Ammon's horn (tissue), 1 donor: ENCODE measurements around the gene ASH1L.
A peak's percentile ranks its signal among the peaks of the same experiment; 100 is the strongest.

ENCODE experiments used
- DNase-seq: peaks from one replicate; pipeline ENCODE4 v3.0.0-alpha.2; 2016; ENCODE audit warnings: low spot score

ASH1L gene

GRCh38 chr1:155326020-155326526, 236.5 kb downstream of the ASH1L start:
- no peak for DNase-seq

- no peak for DNase-seq
Observed at GRCh38 chr1:155325603-155325893, 237.1 kb downstream of the ASH1L start.

GRCh38 chr1:155324717-155325602, 237.6 kb downstream of the ASH1L start:
- DNase-seq: peak; percentile 33

GRCh38 chr1:155324037-155324716, 238.4 kb downstream of the ASH1L start:
- peak; percentile 97 for DNase-seq

GRCh38 chr1:155323729-155324036, 238.9 kb downstream of the ASH1L start:
- DNase-seq: peak; percentile 80

GRCh38 chr1:155322953-155323728, 239.5 kb downstream of the ASH1L start:
- DNase-seq: peak; percentile 84

GRCh38 chr1:155322571-155322952, 240.0 kb downstream of the ASH1L start:
- DNase-seq: peak; percentile 24

GRCh38 chr1:155321639-155322503, 240.7 kb downstream of the ASH1L start:
- DNase-seq: no peak

- DNase-seq: peak; percentile 88
Observed at GRCh38 chr1:155320661-155321617, 241.7 kb downstream of the ASH1L start, which contains the start of gene RUSC1. Gene RUSC1, plus strand, starts transcription at chr1:155320894. Its CDS starts 880 bp downstream, at chr1:155321774.

- DNase-seq: no peak
Observed at GRCh38 chr1:155320252-155320651, 242.4 kb downstream of the ASH1L start.

- no peak for DNase-seq
Observed at GRCh38 chr1:155319536-155319935, 243.1 kb downstream of the ASH1L start.

- DNase-seq: no peak
Observed at GRCh38 chr1:155318082-155318481, 244.5 kb downstream of the ASH1L start.

- no peak for DNase-seq
Observed at GRCh38 chr1:155316922-155317321, 245.7 kb downstream of the ASH1L start.

- peak; percentile 54 for DNase-seq
Observed at GRCh38 chr1:155313261-155313660, 249.3 kb downstream of the ASH1L start.

GRCh38 chr1:155309423-155310021, 253.1 kb downstream of the ASH1L start:
- peak; percentile 12 for DNase-seq

GRCh38 chr1:155308493-155309422, 253.8 kb downstream of the ASH1L start, which contains the start of gene FDPS:
Gene FDPS, plus strand, starts transcription at chr1:155308866. Its CDS starts 924 bp downstream, at chr1:155309790.
- peak; percentile 100 for DNase-seq

GRCh38 chr1:155307247-155307740, 255.3 kb downstream of the ASH1L start:
- DNase-seq: peak; percentile 17

GRCh38 chr1:155305881-155306391, 256.7 kb downstream of the ASH1L start:
- DNase-seq: no peak
